NB4 (cell line): ENCODE results near the gene PEX12.
"Not testable (repeated sequence)": the region's sequence is repeated elsewhere in the genome, so short reads cannot be mapped to it uniquely, and the experiment has no call there.

Experiments
- DNase-seq: peaks from one replicate; pipeline ENCODE4 v3.0.0; 2010; ENCODE audit warnings: low read depth
- H3K4me3 ChIP-seq: one replicate; pipeline ENCODE4 v1.5.1; 2011; ENCODE audit warnings: mild to moderate bottlenecking, low read depth, low read length, moderate library complexity
- MAX ChIP-seq: IDR thresholded peaks from 2 replicates; pipeline ENCODE4 v1.6.1; 2011; ENCODE audit warnings: low read depth, low read length
- MYC ChIP-seq: IDR thresholded peaks from 2 replicates; pipeline ENCODE4 v1.6.1; 2011; ENCODE audit warnings: low read depth, low read length
- POLR2A ChIP-seq: IDR thresholded peaks from 2 replicates; pipeline ENCODE4 v1.6.1; 2011; ENCODE audit warnings: mild to moderate bottlenecking; ENCODE audit not compliant: insufficient read length; ENCODE audit errors: extremely low read depth
- TF ChIP-seq, protein P1 (sequence below): IDR thresholded peaks from one replicate; pipeline ENCODE4 v1.5.1; 2012; ENCODE audit warnings: low read depth, low read length

PEX12 gene

GRCh38 chr17:35577830-35578196, 558 bp downstream of the PEX12 start:
- H3K4me3 ChIP-seq, result peak overlapping the region; percentile 88
- DNase-seq, result peak; percentile 18
- TF ChIP-seq POLR2A, result no peak

- TF ChIP-seq, protein P1, sequence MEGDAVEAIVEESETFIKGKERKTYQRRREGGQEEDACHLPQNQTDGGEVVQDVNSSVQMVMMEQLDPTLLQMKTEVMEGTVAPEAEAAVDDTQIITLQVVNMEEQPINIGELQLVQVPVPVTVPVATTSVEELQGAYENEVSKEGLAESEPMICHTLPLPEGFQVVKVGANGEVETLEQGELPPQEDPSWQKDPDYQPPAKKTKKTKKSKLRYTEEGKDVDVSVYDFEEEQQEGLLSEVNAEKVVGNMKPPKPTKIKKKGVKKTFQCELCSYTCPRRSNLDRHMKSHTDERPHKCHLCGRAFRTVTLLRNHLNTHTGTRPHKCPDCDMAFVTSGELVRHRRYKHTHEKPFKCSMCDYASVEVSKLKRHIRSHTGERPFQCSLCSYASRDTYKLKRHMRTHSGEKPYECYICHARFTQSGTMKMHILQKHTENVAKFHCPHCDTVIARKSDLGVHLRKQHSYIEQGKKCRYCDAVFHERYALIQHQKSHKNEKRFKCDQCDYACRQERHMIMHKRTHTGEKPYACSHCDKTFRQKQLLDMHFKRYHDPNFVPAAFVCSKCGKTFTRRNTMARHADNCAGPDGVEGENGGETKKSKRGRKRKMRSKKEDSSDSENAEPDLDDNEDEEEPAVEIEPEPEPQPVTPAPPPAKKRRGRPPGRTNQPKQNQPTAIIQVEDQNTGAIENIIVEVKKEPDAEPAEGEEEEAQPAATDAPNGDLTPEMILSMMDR, result no peak
- TF ChIP-seq POLR2A (no peak), MAX (no peak), MYC (no peak)
- H3K4me3 ChIP-seq, result no peak overlapping the region
These were observed 2.6 kb downstream of the PEX12 start for GRCh38 chr17:35575759-35576158.

DNA sequence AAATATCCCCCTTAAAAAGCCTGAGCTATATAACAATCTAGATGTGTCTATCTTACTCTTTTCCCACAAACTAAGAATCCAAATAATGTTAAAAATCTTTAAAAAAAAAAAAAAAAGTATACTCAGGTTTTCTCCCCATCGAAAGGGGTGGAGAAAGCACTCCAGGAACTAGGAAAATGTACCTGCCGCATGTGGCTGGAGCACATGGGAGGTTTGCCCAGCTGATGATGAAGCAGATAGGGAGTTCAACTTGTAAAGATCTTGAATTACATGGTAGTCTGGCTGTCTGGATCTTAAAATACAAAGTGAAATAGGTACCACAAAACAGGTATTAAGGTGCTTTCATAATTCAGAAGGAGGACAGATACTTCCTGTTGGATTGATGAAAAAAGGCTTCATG, 9.0 kb downstream of the PEX12 start:
- no peak for DNase-seq
- H3K4me3 ChIP-seq, result peak overlapping the region; percentile 100
- no peak for TF ChIP-seq POLR2A
- TF ChIP-seq, protein P1, result no peak
- no peak for TF ChIP-seq MYC
- TF ChIP-seq MAX, result no peak

More at GRCh38 chr17:35575759-35576158, 2.6 kb downstream of the PEX12 start:
- no peak for DNase-seq

DNA sequence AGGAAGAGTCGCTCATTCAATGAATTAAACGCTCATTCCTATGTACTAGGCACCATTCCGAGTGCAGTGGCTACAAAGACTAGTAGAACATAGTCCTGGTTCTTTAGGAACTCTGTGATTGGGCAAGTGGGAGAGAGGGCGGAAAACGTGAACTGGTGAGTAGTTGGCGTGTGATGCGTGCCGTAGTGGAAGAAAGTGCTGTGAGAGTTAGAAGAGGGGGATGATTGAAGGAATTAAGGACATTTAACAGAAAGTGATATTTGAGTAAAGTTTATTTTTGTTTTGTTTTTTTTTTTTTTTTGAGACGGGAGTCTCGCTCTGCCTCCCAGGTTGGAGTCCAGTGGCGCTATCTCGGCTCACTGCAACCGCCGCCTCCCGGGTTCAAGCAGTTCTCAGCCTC, 9.8 kb downstream of the PEX12 start:
- DNase-seq, result peak; percentile 56

GRCh38 chr17:35566968-35567367, 11.4 kb downstream of the PEX12 start:
- no peak for TF ChIP-seq MYC
- TF ChIP-seq MAX, result no peak
- TF ChIP-seq, protein P1, result no peak
- TF ChIP-seq POLR2A, result no peak
- no peak for DNase-seq
- peak overlapping the region; percentile 64 for H3K4me3 ChIP-seq

More for the DNA sequence above, 9.8 kb downstream of the PEX12 start:
- peak overlapping the region; percentile 100 for H3K4me3 ChIP-seq
- TF ChIP-seq, protein P1, result no peak
- TF ChIP-seq MYC (no peak), POLR2A (no peak), MAX (no peak)

DNA sequence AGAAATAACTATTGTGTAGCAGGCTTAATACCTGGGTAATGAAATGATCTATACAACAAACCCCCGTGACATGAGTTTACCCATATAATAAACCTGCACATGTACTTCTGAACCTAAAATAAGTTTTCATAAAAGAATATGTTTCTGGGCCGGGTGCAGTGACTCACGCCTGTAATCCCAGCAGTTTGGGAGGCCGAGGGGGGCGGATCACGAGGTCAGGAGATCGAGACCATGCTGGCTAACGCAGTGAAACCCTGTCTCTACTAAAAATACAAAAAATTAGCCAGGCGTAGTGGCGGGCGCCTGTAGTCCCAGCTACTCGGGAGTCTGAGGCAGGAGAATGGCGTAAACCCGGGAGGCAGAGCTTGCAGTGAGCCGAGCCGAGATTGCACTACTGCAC, 15.2 kb downstream of the PEX12 start:
- not testable (repeated sequence) for DNase-seq, H3K4me3 ChIP-seq

- no peak within 1 kb of the TSS for H3K4me3 ChIP-seq
These were observed 17.7 kb downstream of the PEX12 start, which contains the start of gene SLFN14 for GRCh38 chr17:35560703-35561102. Gene SLFN14 (minus strand): TSS chr17:35560819. CDS start chr17:35558062, 2,757 bp downstream.

More at GRCh38 chr17:35560703-35561102, 17.7 kb downstream of the PEX12 start, which contains the start of gene SLFN14:
- DNase-seq, result no peak
- TF ChIP-seq MAX (no peak), POLR2A (no peak), MYC (no peak)
- TF ChIP-seq, protein P1, result no peak
